ENCODE data around the gene CDC5L.

CDC5L gene

GRCh38 chr6:44477293-44477894 lies 89.9 kb downstream of the CDC5L start:
- Mint-ChIP-seq H3K36me3 (no peaks in the 10 kb centered on the region), H3K4me1 (ENCODE audit: low read depth) (peaks cover 4% of the 10 kb centered on the region), H3K27me3 (no peaks in the 10 kb centered on the region), H3K4me3 (no peak overlapping the region), H3K27ac (no peak overlapping the region), H3K9me3 (ENCODE audit: low read depth) (no peaks in the 10 kb centered on the region)

DNA sequence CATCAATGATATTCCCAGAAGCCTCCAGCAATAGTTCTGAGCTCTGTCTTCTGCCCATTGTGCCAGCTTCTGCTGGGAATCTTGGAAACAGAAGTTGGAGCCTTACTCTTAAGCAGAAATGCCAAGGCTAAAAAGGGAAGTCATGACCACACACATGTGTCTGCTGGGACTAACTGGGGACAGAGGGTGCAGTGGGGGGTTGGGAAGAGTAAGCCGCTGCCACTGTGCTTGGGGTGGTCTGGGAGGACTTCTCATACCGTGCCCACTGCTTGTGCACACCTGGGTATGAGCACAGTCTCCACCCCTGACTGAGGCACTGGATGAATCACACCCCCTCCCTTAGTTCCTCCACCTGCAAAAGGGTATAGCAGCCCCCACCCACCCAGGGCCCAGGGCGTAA lies 90.7 kb downstream of the CDC5L start:
- no peaks in the 10 kb centered on the region for H3K9me3 Mint-ChIP-seq (ENCODE audit: low read depth)
- no peak overlapping the region for H3K4me3 Mint-ChIP-seq
- peaks cover 4% of the 10 kb centered on the region for H3K4me1 Mint-ChIP-seq (ENCODE audit: low read depth)
- H3K36me3 Mint-ChIP-seq = no peaks in the 10 kb centered on the region
- H3K27me3 Mint-ChIP-seq = no peaks in the 10 kb centered on the region
- no peak overlapping the region for H3K27ac Mint-ChIP-seq

DNA sequence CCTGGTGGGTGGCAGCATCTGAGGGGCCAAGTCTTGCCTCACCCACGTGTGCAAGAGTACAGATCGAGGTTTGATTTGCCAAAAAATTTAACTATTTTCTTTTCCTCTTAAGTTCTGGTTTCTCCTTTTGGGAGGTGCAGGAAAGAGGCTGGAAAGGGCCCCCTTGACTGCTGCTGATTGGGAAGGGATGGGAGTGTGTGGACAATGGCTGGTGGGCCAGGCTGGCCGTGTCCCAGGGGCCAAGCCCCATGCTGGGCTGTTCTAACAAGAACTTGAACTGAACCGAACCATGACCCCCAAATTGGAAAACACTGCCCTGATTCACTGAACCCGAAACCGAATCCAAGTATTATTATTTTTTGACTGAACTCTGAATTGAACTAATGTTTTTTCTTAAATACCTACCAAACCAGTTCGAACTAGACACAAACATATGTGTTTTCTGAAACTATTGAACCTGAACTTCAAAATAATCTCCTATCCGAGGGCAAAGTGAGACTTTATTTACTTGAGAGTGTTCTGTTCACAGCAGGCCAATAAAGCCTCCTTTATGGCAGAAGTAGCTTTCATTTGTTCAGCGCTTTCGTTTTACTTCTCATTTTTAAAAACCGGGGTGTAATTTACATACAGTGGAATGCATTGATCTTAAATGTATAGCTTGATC lies 91.2 kb downstream of the CDC5L start:
- no peak overlapping the region for H3K27ac Mint-ChIP-seq
- no peaks in the 10 kb centered on the region for H3K9me3 Mint-ChIP-seq (ENCODE audit: low read depth)
- no peak overlapping the region for H3K4me3 Mint-ChIP-seq
- H3K36me3 Mint-ChIP-seq = no peaks in the 10 kb centered on the region
- peaks cover 4% of the 10 kb centered on the region for H3K4me1 Mint-ChIP-seq (ENCODE audit: low read depth)
- H3K27me3 Mint-ChIP-seq = no peaks in the 10 kb centered on the region

DNA sequence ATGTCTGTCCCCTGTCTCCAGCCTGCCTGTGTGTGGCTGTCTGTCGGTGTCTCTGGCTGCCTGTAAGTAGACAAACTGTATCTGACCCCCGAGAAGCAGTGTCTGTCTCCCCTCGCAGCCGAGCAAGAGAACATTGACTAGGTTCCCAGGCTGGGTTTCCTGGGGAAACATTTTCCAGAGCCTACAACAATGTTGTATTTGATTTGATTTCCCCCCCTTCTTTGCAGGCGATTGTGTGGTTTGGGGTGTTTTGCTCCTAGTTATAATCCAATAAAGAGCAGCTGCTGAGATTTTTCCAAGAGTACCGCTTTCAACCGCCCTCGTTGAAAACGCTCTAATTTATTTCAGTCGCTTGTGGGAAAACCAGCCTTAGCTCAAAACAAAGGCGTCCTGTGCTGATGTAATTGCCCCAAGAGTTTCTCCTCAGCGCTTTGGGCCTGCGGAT lies 92.6 kb downstream of the CDC5L start:
- H3K4me3 Mint-ChIP-seq = no peak overlapping the region
- H3K9me3 Mint-ChIP-seq (ENCODE audit: low read depth) = no peaks in the 10 kb centered on the region
- H3K27me3 Mint-ChIP-seq = no peaks in the 10 kb centered on the region
- H3K27ac Mint-ChIP-seq = no peak overlapping the region
- H3K4me1 Mint-ChIP-seq (ENCODE audit: low read depth) = peaks cover 4% of the 10 kb centered on the region
- H3K36me3 Mint-ChIP-seq = no peaks in the 10 kb centered on the region

GRCh38 chr6:44481056-44481455 lies 93.5 kb downstream of the CDC5L start:
- H3K27ac Mint-ChIP-seq = no peak overlapping the region
- H3K4me3 Mint-ChIP-seq = no peak overlapping the region
- no peaks in the 10 kb centered on the region for H3K27me3 Mint-ChIP-seq
- no peaks in the 10 kb centered on the region for H3K36me3 Mint-ChIP-seq
- H3K9me3 Mint-ChIP-seq (ENCODE audit: low read depth) = no peaks in the 10 kb centered on the region
- H3K4me1 Mint-ChIP-seq (ENCODE audit: low read depth) = peaks cover 2% of the 10 kb centered on the region

GRCh38 chr6:44481760-44482159 lies 94.3 kb downstream of the CDC5L start:
- no peak overlapping the region for H3K27ac Mint-ChIP-seq
- H3K36me3 Mint-ChIP-seq = no peaks in the 10 kb centered on the region
- H3K27me3 Mint-ChIP-seq = no peaks in the 10 kb centered on the region
- no peak overlapping the region for H3K4me3 Mint-ChIP-seq
- no peaks in the 10 kb centered on the region for H3K9me3 Mint-ChIP-seq (ENCODE audit: low read depth)
- no peaks in the 10 kb centered on the region for H3K4me1 Mint-ChIP-seq (ENCODE audit: low read depth)

DNA sequence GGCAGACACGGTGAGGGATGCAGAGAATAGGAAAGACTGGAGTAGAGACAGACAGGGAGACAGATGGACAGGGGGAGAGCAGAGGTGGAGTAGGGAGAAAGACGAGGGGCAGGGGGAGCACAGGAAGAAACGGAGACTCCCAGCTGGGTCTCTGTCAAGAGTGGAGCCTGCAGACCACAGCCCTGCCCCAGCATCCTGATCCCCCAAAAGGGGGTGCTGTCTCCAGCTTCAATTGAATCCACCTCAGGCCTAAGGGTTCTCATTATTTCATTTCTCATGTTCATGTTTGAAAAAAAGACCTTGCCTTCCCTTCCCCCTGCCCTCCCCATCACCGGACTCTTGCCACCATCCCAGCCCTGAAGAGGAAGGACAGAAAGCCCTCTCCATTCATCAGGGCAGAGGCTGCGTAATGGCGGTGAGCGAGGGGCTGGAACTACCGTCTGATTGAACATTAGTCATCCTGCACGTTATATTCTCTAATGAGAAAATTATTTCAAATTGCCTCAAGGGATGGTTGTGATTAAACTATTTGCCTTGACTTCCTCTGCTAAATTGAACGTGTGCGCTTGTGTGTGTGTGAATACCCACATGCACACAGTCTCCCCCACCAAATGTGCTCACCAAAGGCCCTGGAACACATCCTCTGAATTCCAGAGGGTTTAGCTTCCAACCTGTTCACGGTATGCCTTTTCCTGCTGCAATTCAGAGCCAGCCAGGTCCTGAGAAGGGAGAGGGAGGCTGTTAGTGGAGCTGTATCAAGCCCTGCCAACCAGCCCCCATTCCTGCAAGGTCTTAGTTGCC lies 98.3 kb downstream of the CDC5L start:
- Mint-ChIP-seq H3K27me3 (peaks cover 2% of the 10 kb centered on the region), H3K27ac (no peak overlapping the region)

GRCh38 chr6:44487002-44487401 lies 99.5 kb downstream of the CDC5L start:
- no peaks in the 10 kb centered on the region for H3K4me1 Mint-ChIP-seq (ENCODE audit: low read depth)
- no peaks in the 10 kb centered on the region for H3K9me3 Mint-ChIP-seq (ENCODE audit: low read depth)
- H3K4me3 Mint-ChIP-seq = no peak overlapping the region
- H3K27me3 Mint-ChIP-seq = peaks cover 2% of the 10 kb centered on the region
- H3K27ac Mint-ChIP-seq = no peak overlapping the region
- H3K36me3 Mint-ChIP-seq = no peaks in the 10 kb centered on the region

More for the DNA sequence above, 98.3 kb downstream of the CDC5L start:
- no peaks in the 10 kb centered on the region for H3K36me3 Mint-ChIP-seq
- no peaks in the 10 kb centered on the region for H3K4me1 Mint-ChIP-seq (ENCODE audit: low read depth)
- H3K9me3 Mint-ChIP-seq (ENCODE audit: low read depth) = no peaks in the 10 kb centered on the region
- no peak overlapping the region for H3K4me3 Mint-ChIP-seq

DNA sequence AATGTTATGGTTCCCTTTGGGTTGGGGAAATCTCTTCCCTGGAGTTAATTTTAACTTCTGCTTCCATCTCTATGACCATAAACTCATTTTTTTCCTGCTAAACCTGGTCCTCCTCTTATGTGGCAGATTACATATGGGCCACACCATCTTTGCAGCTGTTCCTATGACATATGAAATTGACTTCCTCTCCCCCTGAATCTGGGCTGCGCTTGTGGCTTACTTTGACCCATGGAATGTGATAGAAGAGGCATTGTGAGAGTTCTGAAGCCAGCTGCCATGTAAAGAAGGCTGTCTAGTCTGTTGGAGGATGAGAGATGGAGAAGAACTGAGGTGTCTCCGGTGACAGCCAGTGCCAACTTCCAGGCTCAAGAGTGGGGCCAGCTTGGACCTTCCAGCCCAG lies 100.1 kb downstream of the CDC5L start:
- H3K27me3 Mint-ChIP-seq = peaks cover 2% of the 10 kb centered on the region

DNA sequence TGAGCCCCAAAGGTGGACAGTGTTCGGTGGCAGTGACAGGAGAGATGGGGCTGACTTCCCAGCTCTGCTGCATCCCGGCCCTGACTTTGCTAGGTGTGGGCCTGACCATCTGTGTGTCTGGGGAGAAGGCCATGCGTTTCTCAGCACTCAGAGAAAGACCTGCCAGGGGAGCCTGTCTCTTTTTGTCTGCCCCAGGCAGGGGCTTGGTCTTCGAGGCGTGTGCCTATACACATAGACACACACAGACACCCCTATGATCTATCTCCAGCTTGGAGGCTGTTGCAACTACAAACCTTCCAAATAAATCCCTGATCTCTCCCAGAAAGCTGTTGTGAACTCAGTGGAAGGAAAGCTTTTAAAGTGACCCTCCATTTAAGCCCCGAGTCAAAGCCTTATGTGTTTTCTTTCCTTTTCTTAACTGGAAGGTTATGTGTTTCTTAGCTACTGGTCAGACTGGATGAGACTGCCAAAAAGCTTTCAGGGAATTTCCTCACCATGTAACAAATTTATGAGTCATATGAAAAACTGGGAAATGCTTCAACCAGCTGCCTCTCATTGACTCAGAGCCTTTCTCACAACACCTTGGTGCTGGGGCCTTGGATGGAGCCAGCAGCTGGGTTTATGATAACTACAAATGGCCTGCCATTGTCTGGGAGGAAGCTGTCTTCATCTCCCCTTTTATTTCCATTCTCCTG lies 102.6 kb downstream of the CDC5L start:
- no peaks in the 10 kb centered on the region for H3K9me3 Mint-ChIP-seq (ENCODE audit: low read depth)
- H3K36me3 Mint-ChIP-seq = no peaks in the 10 kb centered on the region
- H3K27ac Mint-ChIP-seq = no peak overlapping the region
- H3K4me1 Mint-ChIP-seq (ENCODE audit: low read depth) = no peaks in the 10 kb centered on the region
- H3K4me3 Mint-ChIP-seq = no peak overlapping the region
- peaks cover 2% of the 10 kb centered on the region for H3K27me3 Mint-ChIP-seq

More for the DNA sequence above, 100.1 kb downstream of the CDC5L start:
- Mint-ChIP-seq H3K27ac (no peak overlapping the region), H3K9me3 (ENCODE audit: low read depth) (no peaks in the 10 kb centered on the region), H3K36me3 (no peaks in the 10 kb centered on the region), H3K4me1 (ENCODE audit: low read depth) (no peaks in the 10 kb centered on the region), H3K4me3 (no peak overlapping the region)

DNA sequence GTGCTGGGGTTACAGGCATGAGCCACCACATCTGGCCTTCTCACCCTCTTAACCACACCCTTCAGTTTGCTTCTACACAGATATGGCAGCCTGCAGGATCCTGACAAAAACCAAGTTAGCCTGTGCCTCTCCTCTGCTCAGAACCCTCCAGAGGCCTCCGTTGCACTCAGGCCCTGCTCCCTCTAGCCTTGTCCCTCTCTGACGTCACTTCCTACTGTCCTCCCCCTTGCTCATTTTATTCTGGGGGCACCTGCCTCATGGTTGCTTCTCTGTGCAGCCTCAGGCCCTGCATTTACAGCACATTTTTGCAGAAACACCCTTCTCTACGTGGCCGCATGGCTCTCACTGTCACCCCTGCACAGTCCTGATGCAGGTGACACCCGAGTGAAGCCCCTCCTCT lies 105.6 kb downstream of the CDC5L start:
- Mint-ChIP-seq H3K27ac (no peak overlapping the region), H3K36me3 (no peaks in the 10 kb centered on the region), H3K4me1 (ENCODE audit: low read depth) (no peaks in the 10 kb centered on the region), H3K9me3 (ENCODE audit: low read depth) (no peaks in the 10 kb centered on the region), H3K27me3 (peaks cover 2% of the 10 kb centered on the region), H3K4me3 (no peak overlapping the region)

DNA sequence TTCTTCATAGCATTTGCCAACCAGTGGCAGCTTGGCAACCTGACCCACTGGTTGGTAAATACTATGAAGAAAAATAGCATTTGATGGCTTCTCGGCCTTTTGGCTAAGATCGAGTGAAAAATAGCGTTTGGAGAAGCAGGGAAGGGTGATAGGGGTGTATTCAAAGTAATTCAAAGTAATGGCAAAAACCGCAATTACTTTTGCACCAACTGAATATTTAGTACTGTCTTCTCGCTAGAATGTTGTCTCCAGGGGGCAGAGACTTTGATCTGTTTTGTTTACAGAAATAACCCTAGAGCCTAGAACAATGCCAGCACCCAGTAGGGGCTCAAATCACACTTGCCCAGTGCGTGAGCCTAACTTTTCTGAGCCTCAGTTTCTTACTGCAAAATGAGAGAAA lies 106.1 kb downstream of the CDC5L start:
- no peaks in the 10 kb centered on the region for H3K4me1 Mint-ChIP-seq (ENCODE audit: low read depth)
- peaks cover 2% of the 10 kb centered on the region for H3K27me3 Mint-ChIP-seq

DNA sequence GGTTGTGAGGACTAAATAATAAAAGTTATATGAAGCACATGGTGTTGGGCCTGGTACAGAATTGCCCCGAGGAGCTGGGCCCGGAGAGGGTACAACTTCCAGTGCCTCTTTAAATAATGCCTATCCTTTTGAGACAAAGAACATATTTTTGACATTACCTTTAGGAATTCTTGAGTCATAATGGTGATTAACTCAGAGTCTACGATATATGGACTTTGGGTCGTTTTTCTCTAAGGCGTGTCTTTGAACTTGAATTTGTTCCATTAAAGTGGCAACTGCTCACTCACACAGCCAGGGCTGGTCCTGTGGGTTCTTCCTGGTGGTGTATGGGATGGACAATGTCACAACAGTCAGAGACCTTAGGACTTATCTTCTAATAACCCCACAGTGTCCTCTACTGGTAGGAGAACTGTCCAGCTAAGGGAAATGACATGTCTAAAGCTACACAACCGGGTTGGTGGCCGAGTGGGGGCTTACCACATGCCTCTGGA lies 106.5 kb downstream of the CDC5L start:
- Mint-ChIP-seq H3K27ac (no peak overlapping the region), H3K27me3 (peaks cover 1% of the 10 kb centered on the region), H3K4me1 (ENCODE audit: low read depth) (no peaks in the 10 kb centered on the region), H3K36me3 (no peaks in the 10 kb centered on the region), H3K4me3 (no peak overlapping the region), H3K9me3 (ENCODE audit: low read depth) (no peaks in the 10 kb centered on the region)

More for the DNA sequence above, 106.1 kb downstream of the CDC5L start:
- Mint-ChIP-seq H3K27ac (no peak overlapping the region), H3K9me3 (ENCODE audit: low read depth) (no peaks in the 10 kb centered on the region), H3K4me3 (no peak overlapping the region), H3K36me3 (no peaks in the 10 kb centered on the region)

DNA sequence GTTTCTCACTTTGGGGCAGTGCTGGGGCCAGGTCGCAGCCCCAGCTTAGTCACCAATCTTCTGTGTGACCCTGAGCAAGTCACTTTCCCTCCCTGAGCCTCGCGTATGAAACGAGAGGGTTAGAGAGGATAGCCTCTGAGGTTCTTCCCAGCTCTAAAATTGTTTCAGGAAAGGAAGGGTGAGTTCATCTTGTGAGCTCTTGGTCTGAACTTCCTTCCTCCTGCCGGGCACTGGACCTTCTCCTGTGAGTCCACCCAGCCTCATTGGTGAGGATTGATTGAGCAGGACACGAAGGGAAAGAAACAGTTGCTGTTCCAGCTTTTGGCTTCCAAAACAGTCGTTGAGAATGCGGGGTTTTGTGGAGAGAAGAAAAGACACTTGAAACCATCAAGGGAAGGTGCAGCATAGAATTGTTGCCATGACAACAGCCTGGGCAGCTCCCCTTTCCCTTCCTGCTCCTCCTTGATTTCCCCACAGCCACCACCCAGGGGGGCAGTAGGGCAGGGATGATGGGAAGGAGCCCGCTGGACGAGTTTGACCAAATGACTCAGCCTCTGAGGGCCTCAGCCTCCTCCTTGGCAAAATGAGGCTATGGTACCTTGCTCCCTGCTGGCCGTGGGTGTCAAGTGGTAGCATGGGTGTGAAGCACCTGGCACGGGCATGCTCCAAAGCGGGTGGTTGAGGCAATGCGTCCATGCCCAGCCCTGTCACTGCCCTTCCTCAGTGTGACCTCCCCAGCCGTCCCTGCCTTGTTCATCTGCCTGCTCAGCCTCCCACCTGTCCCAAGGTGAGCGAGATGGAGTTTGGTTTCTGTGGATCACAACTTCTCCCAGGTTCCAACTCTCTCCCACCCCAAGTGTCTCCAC lies 107.8 kb downstream of the CDC5L start:
- H3K36me3 Mint-ChIP-seq = no peaks in the 10 kb centered on the region
- no peaks in the 10 kb centered on the region for H3K27me3 Mint-ChIP-seq
- H3K27ac Mint-ChIP-seq = no peak overlapping the region
- H3K4me1 Mint-ChIP-seq (ENCODE audit: low read depth) = no peaks in the 10 kb centered on the region
- no peaks in the 10 kb centered on the region for H3K9me3 Mint-ChIP-seq (ENCODE audit: low read depth)
- no peak overlapping the region for H3K4me3 Mint-ChIP-seq

Measured in activated naive CD8-positive, alpha-beta T cell (primary cell).